Smooth muscle cell (in vitro differentiated cells): ENCODE measurements around the gene ERN1. TPM values are rescaled to one million over a fixed set of nuclear protein-coding genes. Genes with fewer than 3 reads are reported as not detected.
A peak's percentile ranks its signal among the peaks of the same experiment; 100 is the strongest.

ENCODE experiments used
- DNase-seq: peaks from one replicate; lab custom pipeline; 2025; ENCODE audit not compliant: unreplicated experiment; lab: John Stamatoyannopoulos, UW
- H2AFZ ChIP-seq: fragments of 200-600 bp; sonication (generic); 2 replicates; pipeline ENCODE4 v1.6.0; 2016; ENCODE audit warnings: antibody characterized with exemption, low read depth, mild to moderate bottlenecking
- H3F3A ChIP-seq: fragments of 200-600 bp; sonication (generic); 2 replicates; pipeline ENCODE4 v1.6.0; 2017; ENCODE audit warnings: antibody characterized with exemption, low read depth
- H3K27ac ChIP-seq: fragments of 200-600 bp; sonication (generic); 2 replicates; pipeline ENCODE4 v1.5.1; 2016; ENCODE audit warnings: low read depth, mild to moderate bottlenecking
- H3K27me3 ChIP-seq: fragments of 200-600 bp; sonication (generic); 2 replicates; pipeline ENCODE4 v1.6.1; 2016; ENCODE audit warnings: low read depth, mild to moderate bottlenecking
- H3K36me3 ChIP-seq: fragments of 200-600 bp; sonication (generic); 2 replicates; pipeline ENCODE4 v1.5.1; 2016; ENCODE audit warnings: low read depth
- H3K4me1 ChIP-seq: fragments of 200-600 bp; sonication (generic); 2 replicates; pipeline ENCODE4 v1.5.1; 2016; ENCODE audit warnings: low read depth
- H3K4me2 ChIP-seq: fragments of 200-600 bp; sonication (generic); 2 replicates; pipeline ENCODE4 v1.6.0; 2016; ENCODE audit warnings: mild to moderate bottlenecking
- H3K4me3 ChIP-seq: fragments of 200-600 bp; sonication (generic); 2 replicates; pipeline ENCODE4 v1.5.1; 2016; ENCODE audit warnings: mild to moderate bottlenecking
- H3K79me2 ChIP-seq: fragments of 200-600 bp; sonication (generic); 2 replicates; pipeline ENCODE4 v1.6.0; 2016; ENCODE audit warnings: low read depth, mild to moderate bottlenecking
- H3K9ac ChIP-seq: fragments of 200-600 bp; sonication (generic); 2 replicates; pipeline ENCODE4 v1.6.0; 2016; ENCODE audit warnings: low read depth
- H3K9me3 ChIP-seq: fragments of 200-600 bp; sonication (generic); replicated peaks from 2 replicates; pipeline ENCODE4 v1.5.1; 2016; ENCODE audit warnings: low read depth
- H4K20me1 ChIP-seq: fragments of 200-600 bp; sonication (generic); 2 replicates; pipeline ENCODE4 v1.6.0; 2016; ENCODE audit warnings: low read depth
- WGBS: methylation state at CpG from one replicate; pipeline ENCODE4 v1.1.7; 2016; ENCODE audit warnings: low lambda C conversion rate; 5-methylcytosine and 5-hydroxymethylcytosine counted together
- polyA plus RNA-seq: library from polyadenylated mRNA; unstranded; fragments of >200 nt; fragmentation: Nextera tagmentation; extraction: Ambion mirVana; gene quantifications from 2 replicates; pipeline ENCODE4 v1.2.1, GENCODE V29; 2016
- total RNA-seq: library from RNA; depleted of rRNA; stranded (reverse); fragments of >200 nt; gene quantifications from 2 replicates; pipeline ENCODE4 v1.2.3, GENCODE V29; 2014
- TF ChIP-seq, protein P1 (sequence below): fragments of 200-600 bp; sonication (generic); IDR thresholded peaks from 2 replicates; pipeline ENCODE4 v1.5.1; 2017; ENCODE audit warnings: borderline replicate concordance, mild to moderate bottlenecking, antibody characterized with exemption; ENCODE audit not compliant: insufficient read depth, poor library complexity, severe bottlenecking

ERN1 gene
- total and polyA plus RNA-seq, 2 experiments from 2014 or later: 8.6 to 9.0 TPM

DNA sequence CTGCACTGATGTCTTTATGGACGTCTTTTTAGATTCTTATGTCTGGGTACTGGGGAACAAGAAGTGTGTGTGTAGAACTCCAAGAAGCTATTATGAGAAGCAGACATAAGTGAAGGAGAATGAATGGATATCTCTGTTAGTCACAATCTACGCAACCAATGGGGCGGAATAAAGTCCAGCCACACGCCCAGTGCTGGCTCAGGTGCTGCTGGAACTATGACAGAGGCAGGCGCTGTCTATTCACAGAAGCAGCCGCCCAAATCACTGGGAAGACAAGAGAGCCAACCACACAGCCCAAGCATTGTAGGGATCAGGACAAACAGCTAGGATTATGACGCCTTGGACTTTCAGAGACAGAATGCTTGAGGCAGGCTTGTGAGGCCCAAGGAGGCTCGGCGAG lies 65.6 kb downstream of the ERN1 start:
- Histone ChIP-seq H4K20me1 (no peaks in the 10 kb centered on the region), H3K9ac (no peak overlapping the region), H3K79me2 (no peaks in the 10 kb centered on the region), H3K27ac (no peak overlapping the region), H3K4me1 (no peaks in the 10 kb centered on the region), H3K36me3 (peaks cover 15% of the 10 kb centered on the region), H3K9me3 (no peaks in the 10 kb centered on the region), H2AFZ (no peak overlapping the region), H3K4me2 (no peak overlapping the region), H3F3A (no peaks in the 10 kb centered on the region), H3K4me3 (no peak overlapping the region), H3K27me3 (no peaks in the 10 kb centered on the region)
- WGBS: 91% methylated on average over 9 of the region's 9 CpGs
- TF ChIP-seq, protein P1, sequence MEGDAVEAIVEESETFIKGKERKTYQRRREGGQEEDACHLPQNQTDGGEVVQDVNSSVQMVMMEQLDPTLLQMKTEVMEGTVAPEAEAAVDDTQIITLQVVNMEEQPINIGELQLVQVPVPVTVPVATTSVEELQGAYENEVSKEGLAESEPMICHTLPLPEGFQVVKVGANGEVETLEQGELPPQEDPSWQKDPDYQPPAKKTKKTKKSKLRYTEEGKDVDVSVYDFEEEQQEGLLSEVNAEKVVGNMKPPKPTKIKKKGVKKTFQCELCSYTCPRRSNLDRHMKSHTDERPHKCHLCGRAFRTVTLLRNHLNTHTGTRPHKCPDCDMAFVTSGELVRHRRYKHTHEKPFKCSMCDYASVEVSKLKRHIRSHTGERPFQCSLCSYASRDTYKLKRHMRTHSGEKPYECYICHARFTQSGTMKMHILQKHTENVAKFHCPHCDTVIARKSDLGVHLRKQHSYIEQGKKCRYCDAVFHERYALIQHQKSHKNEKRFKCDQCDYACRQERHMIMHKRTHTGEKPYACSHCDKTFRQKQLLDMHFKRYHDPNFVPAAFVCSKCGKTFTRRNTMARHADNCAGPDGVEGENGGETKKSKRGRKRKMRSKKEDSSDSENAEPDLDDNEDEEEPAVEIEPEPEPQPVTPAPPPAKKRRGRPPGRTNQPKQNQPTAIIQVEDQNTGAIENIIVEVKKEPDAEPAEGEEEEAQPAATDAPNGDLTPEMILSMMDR: no peak
- DNase-seq: no peak

DNA sequence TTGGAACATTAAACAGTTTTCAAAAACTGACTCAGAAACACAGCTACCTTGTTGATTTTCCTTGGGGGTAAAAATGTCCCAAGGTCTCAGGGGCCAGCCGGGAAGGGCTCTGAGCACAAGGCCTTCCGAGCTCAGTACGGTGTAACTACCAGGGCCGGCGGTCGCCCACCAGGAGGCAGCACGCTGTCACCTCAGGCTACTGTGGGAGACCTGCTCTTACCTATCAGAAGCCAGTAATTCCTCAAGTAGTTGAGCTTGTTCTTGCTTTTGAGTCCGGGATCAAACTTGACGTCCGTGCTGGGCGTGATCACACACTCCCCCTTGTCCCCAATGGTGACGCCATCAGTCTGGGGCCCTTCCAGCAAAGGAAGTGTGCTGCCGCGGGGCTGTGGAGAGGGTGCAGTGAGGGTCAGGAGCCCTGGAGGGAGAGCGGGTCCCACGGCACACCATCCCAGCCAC lies 66.1 kb downstream of the ERN1 start:
- TF ChIP-seq, protein P1: peak; percentile 51

DNA sequence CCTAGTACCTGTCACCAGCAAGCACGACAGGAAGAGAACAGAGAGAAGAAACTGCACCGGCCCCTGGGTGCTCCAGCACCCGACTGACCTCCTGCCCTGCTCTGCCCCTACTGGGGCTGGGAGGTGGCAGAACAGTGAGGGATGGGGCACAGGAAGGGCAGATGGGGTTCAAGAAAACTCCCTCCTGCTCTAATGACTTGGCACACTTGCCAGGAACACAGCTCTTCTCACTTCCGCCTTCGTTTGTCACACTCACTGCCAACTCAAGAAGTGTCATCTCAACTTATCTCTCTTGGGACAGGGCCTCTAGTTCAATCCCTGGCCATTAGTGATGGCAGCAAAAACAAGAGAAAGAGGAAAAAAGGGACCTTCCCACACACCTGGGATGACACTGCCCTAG lies 66.9 kb downstream of the ERN1 start:
- no peaks in the 10 kb centered on the region for H4K20me1 ChIP-seq
- TF ChIP-seq, protein P1: no peak
- no peaks in the 10 kb centered on the region for H3K79me2 ChIP-seq
- H3K4me2 ChIP-seq: no peak overlapping the region
- H2AFZ ChIP-seq: no peak overlapping the region
- H3K36me3 ChIP-seq: peaks cover 2% of the 10 kb centered on the region
- WGBS: 95% methylated on average over 5 of the region's 5 CpGs
- H3F3A ChIP-seq: no peaks in the 10 kb centered on the region
- no peak overlapping the region for H3K4me3 ChIP-seq
- no peaks in the 10 kb centered on the region for H3K9me3 ChIP-seq
- no peak overlapping the region for H3K27ac ChIP-seq
- no peak for DNase-seq
- no peaks in the 10 kb centered on the region for H3K27me3 ChIP-seq
- H3K9ac ChIP-seq: no peak overlapping the region
- H3K4me1 ChIP-seq: no peaks in the 10 kb centered on the region

More for the DNA sequence above, 66.1 kb downstream of the ERN1 start:
- H3K4me3 ChIP-seq: no peak overlapping the region
- H3K4me2 ChIP-seq: no peak overlapping the region
- no peak overlapping the region for H3K27ac ChIP-seq
- no peaks in the 10 kb centered on the region for H4K20me1 ChIP-seq
- peaks cover 9% of the 10 kb centered on the region for H3K36me3 ChIP-seq
- H3K4me1 ChIP-seq: no peaks in the 10 kb centered on the region
- no peak overlapping the region for H3K9ac ChIP-seq
- DNase-seq: no peak
- 48% methylated on average over 16 of the region's 16 CpGs for WGBS
- H2AFZ ChIP-seq: no peak overlapping the region
- no peaks in the 10 kb centered on the region for H3K9me3 ChIP-seq
- no peaks in the 10 kb centered on the region for H3F3A ChIP-seq
- H3K79me2 ChIP-seq: no peaks in the 10 kb centered on the region
- H3K27me3 ChIP-seq: no peaks in the 10 kb centered on the region

DNA sequence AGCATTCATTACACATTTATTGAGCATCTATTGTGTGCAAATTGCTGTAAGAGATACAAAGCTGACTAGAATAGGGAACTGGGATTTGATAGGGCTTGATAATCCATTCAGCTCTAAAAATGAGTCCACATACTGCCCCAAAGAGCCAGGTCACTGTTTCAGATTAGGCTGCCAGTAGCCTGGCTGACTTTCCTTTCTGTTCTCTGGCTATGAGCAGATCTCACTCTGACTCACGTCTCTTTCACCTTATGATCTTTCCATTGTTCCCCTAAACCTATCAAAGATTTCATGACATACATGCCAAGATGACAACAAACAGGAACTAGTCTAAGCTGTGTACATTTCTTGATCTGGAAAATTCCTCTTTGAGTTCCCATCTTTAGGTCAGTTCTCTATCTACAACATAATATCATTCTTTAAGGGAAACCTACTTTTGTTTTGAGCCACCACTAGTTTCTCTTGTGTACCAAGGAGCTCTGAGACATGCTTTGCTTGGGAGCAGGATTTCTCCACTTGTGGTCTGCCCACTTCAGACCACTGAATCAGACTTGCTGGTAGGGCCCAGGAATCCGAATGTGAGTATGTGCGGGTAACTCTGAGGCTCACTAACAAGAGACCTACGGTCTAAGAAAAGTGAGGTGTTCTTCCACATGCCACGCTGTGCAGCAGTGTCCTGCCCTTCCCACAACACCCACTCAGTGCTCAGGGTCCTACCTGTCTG lies 68.6 kb downstream of the ERN1 start:
- WGBS: 95% methylated on average over 5 of the region's 5 CpGs
- DNase-seq: no peak
- Histone ChIP-seq H3K4me3 (no peak overlapping the region), H3K9me3 (no peaks in the 10 kb centered on the region), H3K27ac (no peak overlapping the region), H3K27me3 (no peaks in the 10 kb centered on the region), H3K79me2 (no peaks in the 10 kb centered on the region), H3K36me3 (no peaks in the 10 kb centered on the region), H4K20me1 (no peaks in the 10 kb centered on the region), H3K9ac (no peak overlapping the region), H3F3A (no peaks in the 10 kb centered on the region), H3K4me1 (no peaks in the 10 kb centered on the region), H3K4me2 (no peak overlapping the region), H2AFZ (no peak overlapping the region)
- TF ChIP-seq, protein P1: no peak
